Activated CD4-positive, alpha-beta T cell treated with anti-CD3 and anti-CD28 coated beads, Interleukin-2, amount 50 U/mL, for 1 hour (primary cell): ENCODE measurements around the gene FGGY.

ENCODE experiments used
- DNase-seq: peaks from one replicate; pipeline ENCODE4 v3.0.0-alpha.2; 2020

Gene FGGY

GRCh38 chr1:59751801-59752200, 454.9 kb downstream of the FGGY start:
- no peak for DNase-seq

- DNase-seq: no peak
Measured at GRCh38 chr1:59752556-59753414, 455.9 kb downstream of the FGGY start.

GRCh38 chr1:59755069-59755685, 458.3 kb downstream of the FGGY start:
- no peak for DNase-seq

- no peak for DNase-seq
Measured at GRCh38 chr1:59757197-59757747, 460.4 kb downstream of the FGGY start.

GRCh38 chr1:59759156-59759925, 462.4 kb downstream of the FGGY start:
- peak; percentile 63 for DNase-seq

GRCh38 chr1:59761443-59761842, 464.5 kb downstream of the FGGY start:
- DNase-seq: no peak

GRCh38 chr1:59763418-59763817, 466.5 kb downstream of the FGGY start:
- no peak for DNase-seq

- DNase-seq: no peak
Measured at GRCh38 chr1:59765011-59765730, 468.3 kb downstream of the FGGY start.

- DNase-seq: no peak
Measured at GRCh38 chr1:59766227-59766855, 469.4 kb downstream of the FGGY start.

- DNase-seq: no peak
Measured at GRCh38 chr1:59767119-59767518, 470.2 kb downstream of the FGGY start.

- DNase-seq: no peak
Measured at GRCh38 chr1:59768792-59769735, 472.2 kb downstream of the FGGY start.

GRCh38 chr1:59769736-59770095, 472.8 kb downstream of the FGGY start:
- no peak for DNase-seq

- DNase-seq: no peak
Measured at GRCh38 chr1:59771361-59771760, 474.5 kb downstream of the FGGY start.

- DNase-seq: no peak
Measured at GRCh38 chr1:59775480-59775879, 478.6 kb downstream of the FGGY start.

GRCh38 chr1:59776960-59777852, 480.3 kb downstream of the FGGY start:
- DNase-seq: no peak

GRCh38 chr1:59779949-59780348, 483.1 kb downstream of the FGGY start:
- DNase-seq: no peak

- DNase-seq: no peak
Measured at GRCh38 chr1:59788825-59789224, 491.9 kb downstream of the FGGY start.

GRCh38 chr1:59798600-59798999, 501.7 kb downstream of the FGGY start:
- DNase-seq: no peak

GRCh38 chr1:59803458-59804038, 506.7 kb downstream of the FGGY start:
- DNase-seq: no peak

GRCh38 chr1:59804301-59804700, 507.4 kb downstream of the FGGY start:
- DNase-seq: no peak
